Islet precursor cell (in vitro differentiated cells): ENCODE data around the gene DCLK1.

Source experiments
- DNase-seq: peaks from one replicate; pipeline ENCODE4 v3.0.0-alpha.2; 2018

Gene DCLK1

GRCh38 chr13:35854286-35854685, 276.9 kb downstream of the DCLK1 start:
- DNase-seq = no peak

DNA sequence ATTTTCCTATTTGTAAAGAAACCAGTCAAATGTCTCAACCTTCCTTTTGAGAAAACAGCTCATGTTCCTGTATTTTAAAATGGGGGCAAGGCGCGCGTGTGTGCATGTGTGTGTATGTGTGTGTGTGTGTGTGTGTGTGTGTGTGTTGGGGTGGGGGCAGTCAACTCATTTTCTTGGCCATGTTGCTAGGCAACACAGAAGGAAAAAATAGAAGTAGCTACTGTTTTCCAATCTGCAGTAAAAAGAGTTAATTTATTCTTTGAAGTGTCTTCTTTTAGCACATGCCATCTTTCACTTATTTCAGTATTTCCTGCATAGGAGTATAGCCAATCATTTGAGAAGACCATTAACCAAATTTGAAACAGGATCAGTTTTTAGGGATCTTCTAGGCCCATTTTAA, 279.3 kb downstream of the DCLK1 start:
- DNase-seq = no peak

GRCh38 chr13:35851356-35851755, 279.8 kb downstream of the DCLK1 start:
- DNase-seq = no peak

DNA sequence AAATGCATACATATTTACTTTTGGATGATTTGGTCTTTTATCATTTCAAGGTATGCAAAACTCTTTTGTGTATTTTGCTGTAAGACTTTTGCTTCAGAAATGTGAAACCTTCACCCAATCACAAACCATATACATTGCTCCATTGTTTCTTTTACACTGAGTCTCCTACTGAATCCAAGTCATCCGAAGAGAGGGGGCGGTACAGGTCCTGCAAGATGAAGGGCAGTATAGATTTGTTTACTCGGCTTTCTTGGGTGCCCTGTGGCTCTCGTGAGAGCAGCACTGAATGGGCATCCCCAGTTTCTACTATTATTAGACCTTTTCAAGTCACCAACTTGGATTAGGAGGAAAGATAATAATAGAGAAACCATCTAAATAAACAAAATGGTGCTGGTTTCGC, 280.6 kb downstream of the DCLK1 start:
- DNase-seq = no peak

DNA sequence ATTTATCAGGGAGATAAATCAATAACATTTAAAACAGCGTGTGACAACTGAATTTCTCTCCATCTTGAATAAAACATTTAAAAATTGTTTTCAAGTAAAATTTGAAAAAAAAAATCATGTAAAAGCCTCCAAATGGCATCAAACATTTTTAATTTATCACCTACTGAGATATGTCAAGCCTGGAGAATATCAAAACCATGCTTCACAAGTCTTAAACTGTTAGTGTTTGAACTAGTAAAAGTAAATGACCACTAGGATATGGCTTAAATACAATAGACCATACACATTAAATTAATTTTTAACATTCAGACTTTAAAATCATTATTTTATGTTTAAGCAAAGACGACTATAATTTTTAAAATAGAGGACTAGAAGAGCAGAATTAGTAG, 281.9 kb downstream of the DCLK1 start:
- no peak for DNase-seq

GRCh38 chr13:35848336-35849255, 282.6 kb downstream of the DCLK1 start:
- no peak for DNase-seq

GRCh38 chr13:35843272-35843671, 287.9 kb downstream of the DCLK1 start:
- DNase-seq = no peak

- DNase-seq = no peak
Measured at GRCh38 chr13:35841060-35841521, 290.1 kb downstream of the DCLK1 start.

DNA sequence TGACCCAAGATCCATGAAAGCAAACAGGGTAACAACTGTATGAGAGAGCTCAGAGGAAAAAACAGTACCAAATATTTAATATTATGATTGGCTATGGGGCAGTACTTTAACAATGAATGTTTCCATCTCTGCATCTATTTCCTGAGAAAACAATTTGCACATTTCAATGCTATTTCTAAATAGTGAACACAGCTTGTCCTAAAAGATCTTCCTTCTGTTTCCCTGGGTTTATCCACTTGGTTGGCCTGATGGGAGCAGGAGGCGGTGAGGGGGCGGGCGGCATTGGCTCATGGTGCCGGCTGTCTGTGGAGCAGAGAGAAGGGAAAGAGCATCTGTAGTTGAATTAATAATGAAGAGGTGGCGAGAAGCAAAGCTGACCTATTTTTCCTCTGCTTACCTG, 291.4 kb downstream of the DCLK1 start:
- no peak for DNase-seq

DNA sequence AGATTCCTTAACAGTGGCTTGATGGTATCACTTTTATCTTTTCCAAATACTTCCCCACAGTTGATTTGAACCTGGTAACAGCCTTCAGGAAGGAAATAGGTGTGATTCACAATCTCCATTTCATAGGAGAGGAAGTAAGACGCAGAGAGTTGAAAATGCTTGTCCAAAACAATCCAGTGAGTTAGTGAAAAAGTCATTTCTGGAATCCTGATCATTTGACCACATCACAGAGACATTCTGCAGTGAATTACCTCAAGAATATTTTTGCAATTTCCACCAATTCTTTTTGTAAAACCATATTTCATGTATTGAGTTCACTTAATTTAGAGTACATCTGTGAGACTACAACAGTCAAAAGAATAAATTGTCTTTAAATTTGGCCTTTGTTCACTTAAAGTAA, 292.8 kb downstream of the DCLK1 start:
- no peak for DNase-seq

- DNase-seq = no peak
Measured at GRCh38 chr13:35836446-35836845, 294.7 kb downstream of the DCLK1 start.

GRCh38 chr13:35835989-35836388, 295.2 kb downstream of the DCLK1 start:
- no peak for DNase-seq

DNA sequence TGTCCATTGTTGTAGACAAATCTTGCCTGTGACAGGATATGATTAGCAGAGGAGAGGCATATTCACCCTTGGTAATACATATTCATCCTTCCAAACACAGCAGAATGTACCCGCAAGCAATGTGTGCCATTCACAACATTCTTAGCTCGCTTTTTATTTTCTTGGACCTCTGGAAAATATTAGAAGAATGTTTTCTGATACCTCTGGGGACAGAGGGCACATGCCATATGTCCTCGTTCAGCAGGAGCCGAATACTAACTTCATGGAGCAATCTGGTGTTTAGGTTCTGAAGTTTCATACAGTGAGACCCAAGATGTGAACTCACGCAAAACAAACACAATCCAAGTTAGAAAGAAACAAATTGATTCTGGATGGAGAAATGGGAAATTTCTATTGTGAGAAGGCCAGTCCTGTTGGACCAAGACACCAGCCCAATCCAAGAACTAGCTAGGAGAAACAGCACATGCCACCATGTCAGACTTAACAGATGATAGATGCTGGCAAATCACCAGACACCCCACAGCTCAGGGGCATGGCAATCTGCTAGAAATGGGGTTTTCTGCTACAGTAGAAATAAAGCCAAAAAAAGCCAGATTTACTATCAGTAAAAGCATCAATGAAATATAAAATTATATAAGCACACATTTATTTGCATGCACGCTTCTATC, 297.4 kb downstream of the DCLK1 start:
- DNase-seq = no peak

- DNase-seq = no peak
Measured at GRCh38 chr13:35833031-35833430, 298.2 kb downstream of the DCLK1 start.

DNA sequence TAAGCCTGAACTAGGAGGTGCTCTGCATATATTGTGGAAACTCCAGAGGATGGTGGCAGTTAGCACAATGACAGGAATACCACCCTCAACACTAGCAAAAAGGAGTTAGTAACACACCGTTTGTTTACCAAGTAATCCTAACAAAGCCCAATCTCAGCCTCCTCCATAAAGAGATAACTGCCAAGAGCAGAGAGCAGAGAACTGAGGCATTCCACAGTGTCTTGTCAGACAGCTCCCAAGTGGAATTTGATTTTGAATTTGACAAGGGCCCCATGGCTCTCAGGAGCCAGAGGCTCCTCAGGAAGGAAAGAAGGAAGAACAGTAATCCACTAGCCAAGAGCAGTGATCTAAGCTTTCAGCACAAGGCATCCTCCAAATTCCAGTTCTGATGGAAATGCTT, 298.6 kb downstream of the DCLK1 start:
- DNase-seq = no peak

DNA sequence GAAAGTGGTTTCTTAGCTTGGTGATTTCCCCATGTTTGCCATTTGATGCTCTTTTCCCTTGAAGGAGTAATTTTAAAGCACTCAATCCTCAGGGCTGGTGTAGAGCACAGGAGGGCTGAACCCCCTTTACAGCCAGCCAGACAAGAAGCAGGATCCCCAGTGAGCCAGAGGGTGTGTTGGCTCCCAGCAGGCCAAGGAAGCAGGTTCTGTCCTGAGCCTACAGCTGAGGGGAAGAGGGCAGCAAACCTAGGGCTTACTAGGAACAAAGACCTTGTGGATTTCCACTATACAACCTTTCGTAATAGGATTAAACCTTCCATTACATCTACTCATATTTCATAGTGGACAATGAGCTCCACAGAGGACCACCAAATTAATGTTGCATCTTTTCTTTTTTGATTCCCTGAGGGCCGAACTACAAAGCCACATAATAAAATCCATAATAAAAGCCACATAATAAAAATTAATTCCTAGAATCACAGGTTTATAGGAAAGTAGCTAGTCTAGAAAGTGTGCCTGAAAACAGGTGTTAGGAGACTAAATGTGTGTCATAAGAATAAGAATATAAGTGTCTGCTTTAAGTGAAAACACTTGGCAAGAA, 300.2 kb downstream of the DCLK1 start:
- no peak for DNase-seq

- no peak for DNase-seq
Measured at GRCh38 chr13:35826626-35827254, 304.4 kb downstream of the DCLK1 start.

DNA sequence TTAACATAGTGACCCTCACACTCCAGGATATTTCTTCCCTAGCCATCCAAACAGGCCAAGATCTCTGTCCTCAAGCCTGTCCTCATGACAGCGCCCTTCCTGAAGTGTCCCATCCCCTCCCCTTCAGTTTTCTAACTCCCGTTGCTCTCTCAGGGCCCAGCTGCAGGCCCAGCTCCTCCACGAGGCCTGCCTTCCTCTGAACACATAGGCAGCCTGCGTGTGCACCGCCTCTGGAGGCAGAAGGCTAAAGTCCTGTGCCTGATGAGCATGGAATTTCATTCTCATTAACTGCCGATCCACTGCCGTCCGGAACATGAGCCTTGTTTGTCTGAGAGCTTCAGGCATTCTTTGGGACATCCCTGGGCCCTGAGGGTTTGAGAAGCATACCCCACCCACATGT, 306.4 kb downstream of the DCLK1 start:
- DNase-seq = no peak

DNA sequence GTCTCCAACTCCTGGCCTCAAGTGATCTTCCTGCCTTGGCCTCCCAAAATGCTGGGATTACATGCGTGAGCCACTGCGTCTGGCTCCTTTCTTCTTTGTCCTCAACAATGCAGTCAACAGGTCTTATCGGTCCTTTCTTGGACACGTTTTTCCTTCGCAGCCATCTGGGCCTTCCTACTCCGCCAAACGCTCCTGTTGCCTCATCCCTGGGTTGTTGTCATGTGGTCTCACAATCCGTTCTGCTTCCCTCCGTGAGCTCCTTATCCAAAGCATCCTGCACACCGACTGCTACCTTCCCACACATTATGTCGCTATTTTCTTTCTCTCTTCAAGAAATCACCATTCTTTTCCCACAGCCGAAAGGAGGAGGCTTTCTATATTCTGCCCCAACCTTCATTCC, 306.8 kb downstream of the DCLK1 start:
- DNase-seq = no peak

GRCh38 chr13:35822666-35823065, 308.5 kb downstream of the DCLK1 start:
- no peak for DNase-seq

- DNase-seq = no peak
Measured at GRCh38 chr13:35818633-35819067, 312.5 kb downstream of the DCLK1 start.

DNA sequence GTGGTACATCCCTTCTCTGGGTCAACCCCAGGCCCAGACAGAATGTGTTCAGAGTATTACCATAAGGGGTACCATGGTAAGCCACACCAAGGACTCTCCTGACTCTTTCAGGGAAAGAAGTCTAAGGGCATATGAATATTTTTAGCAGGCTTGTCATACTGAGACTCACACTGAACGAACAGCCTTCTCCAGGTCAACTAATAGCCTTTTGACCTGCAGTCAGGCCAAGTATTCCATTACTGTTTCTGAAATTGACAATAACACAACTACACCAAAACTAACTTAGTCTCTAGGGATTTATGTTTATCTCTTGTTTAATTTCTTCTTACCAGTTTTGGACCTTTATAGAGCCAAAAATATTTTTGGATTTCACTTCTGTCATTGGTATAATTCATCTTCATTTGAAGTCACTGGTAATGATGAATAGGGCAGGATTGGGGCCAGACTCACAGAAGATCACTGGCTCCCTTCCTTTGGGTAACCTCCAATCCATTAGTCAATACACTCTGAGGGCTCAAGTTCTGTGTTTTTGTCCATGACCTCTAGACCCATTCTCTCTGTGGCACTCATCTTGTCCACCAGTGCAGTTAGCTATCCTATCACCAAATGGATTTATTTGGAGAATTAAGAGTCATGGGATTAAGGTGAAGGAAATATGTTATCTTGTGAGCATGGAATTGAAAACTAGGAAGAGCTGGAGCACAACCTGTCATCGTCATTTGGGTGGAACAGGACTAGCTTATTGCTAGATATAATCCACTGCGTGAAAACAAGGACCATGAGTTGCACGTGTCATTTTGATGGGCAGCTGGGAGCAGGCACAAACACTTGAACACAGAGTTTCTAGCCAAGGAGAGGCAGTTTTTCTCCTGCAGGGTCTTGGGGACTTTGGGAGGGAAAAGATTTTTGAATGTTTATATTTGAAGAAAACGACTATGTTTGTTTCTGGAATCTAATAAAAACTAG, 313.3 kb downstream of the DCLK1 start:
- DNase-seq = no peak
